HG02943 (cell line): Measurements from ENCODE around the gene HOXB7.

Experiments
- ATAC-seq: cut with Tn5 transposase; IDR thresholded peaks from one replicate; pipeline ENCODE4 v1.9.1; 2021; ENCODE audit warnings: mild to moderate bottlenecking, low read depth, moderate library complexity; ENCODE audit not compliant: unreplicated experiment

HOXB7 gene

DNA sequence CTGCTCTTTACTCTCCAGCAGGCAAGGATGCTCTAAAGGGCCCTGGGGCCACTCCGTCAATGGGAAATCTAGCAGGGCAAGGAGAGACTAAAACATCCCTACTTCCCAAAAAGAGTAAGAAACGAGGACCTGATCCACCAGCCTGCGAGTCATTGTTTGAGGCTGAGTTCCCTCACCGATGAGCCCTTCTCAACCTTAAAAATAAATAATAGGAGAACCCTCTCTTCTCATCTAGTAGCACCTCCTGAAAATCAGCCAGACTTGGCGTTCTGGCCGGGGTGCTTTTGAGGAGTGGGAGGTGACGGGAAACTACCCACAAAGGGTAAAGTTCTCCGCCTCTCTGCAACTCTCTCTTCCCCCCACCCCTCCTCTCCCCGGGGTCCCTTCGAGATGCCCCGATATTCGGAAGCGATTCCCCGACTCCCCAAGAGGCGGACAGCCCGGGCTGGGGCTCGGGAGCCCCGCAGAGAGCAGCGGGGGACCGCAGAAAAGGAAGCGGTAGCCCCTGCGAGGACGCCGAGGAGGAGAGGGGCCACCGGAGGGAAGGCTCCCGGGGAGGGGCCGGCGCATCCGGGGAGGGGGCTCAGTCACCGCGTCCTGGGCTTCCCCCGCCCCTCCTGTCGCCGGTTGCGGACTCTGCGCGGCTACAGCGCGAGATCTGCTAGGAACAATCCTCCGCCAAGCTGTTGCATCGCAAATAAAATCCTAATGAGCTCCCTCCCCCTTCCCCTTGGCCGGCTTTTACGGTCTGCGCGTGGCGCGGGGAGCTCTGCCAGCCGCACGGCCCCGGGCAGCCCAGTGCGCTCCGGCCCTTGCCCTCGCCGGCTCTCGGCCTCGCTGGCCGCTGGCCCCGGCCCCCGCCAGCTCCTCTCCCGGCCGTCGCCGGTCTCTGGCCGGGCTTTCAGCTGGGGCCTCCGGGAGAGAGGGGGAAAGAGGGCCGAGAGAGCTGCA is 14.0 kb upstream of the HOXB7 start:
- ATAC-seq, result no peak

DNA sequence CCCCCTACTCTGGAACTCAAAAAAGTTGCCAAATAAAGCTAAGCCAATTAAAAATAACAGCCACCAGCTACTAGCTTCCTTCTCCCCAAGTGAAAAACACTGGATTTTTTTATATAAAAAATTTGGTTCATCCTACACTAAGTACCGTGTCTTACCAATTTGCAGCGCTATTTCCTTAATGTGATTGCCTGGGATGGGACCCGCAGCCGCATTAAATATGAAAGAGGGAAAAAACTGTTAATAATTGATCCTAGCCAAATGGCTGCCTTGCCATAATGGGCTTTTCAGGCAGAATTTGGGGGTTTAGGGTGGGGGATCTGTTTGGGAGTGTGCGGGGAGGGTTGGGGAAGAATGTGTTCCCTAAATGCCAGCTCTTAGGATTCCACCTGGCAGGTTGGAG is 13.3 kb upstream of the HOXB7 start:
- ATAC-seq, result no peak

DNA sequence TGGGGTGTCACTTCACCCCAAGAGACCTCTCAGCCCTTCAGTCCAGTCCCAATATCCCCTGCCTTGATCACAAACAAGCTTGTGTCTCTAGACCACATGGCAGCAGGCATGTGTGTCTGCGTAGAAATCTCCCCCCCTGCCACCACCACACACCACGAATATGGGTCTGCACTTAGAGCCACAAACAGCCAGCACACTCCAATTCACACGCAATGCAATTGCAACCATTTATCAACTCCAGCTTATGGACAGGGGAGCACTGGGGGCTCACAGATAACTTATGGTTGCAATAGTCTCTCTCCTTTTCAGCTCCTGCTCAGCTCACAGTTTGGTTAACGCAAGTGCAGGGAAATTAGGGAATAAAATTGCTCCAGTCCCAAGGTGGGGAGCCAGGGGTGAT is 12.8 kb upstream of the HOXB7 start:
- no peak for ATAC-seq

DNA sequence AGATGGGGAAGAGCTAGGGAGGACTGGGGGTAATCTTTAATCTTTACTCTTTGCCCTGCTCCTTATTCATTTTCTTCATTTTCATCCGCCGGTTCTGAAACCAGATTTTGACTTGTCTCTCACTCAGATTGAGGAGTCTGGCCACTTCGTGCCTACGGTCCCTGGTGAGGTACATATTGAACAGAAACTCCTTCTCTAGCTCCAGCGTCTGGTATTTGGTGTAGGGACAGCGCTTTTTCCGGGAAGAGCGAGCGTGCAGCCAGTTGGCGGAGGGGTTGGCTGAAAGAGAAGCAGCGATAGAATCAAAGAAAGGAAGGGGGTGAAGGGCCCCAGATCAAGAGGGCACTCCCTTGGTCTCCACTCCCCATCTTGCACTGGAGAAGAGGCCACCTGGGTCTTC is 12.0 kb upstream of the HOXB7 start:
- no peak for ATAC-seq

DNA sequence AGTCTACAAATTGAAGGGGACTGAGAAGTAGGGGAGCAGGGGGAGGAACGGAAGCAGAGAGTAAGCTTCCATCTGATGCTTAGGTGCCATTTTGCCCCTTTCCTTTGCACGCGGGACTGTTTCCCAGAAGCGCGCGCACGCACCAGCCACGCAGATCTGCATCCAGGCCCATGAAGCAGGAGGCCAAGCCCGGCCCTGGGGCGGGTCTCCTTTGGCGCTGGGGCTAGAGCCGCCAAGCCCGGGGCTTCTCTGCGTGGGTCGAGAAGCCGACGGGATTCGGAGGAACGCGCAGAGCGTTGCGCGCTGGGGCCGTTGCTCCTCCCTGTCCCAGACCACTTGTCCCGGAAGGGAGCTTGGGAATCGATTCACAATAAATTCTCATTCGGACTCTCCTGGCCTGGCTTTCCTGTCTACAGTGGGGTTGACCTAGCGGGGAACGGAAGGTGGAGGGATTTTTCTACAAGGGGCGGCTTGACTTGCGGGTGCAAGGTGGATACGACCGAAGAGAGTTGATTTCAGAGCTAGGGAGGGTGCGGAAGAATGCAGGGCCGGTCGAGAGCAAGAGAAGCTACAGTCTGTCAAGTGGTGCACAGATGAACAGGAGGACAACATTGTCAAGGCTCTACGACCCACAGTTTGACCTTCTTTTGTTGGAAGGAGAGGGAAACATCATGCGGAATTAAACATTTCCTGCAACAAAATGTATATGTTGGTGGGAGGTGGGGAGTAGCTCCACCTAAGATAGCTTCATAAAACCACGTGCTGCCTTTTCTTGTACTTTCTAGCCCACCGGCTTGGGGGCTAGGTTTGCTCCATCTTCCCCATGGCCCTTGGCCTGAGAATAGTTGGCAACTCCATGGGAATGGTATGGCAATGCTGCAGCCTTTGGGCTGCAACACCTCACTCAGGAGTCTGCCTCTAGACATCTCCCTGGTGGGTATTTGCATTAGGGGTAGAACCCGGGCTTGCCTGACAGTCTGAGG is 10.9 kb upstream of the HOXB7 start:
- no peak for ATAC-seq

DNA sequence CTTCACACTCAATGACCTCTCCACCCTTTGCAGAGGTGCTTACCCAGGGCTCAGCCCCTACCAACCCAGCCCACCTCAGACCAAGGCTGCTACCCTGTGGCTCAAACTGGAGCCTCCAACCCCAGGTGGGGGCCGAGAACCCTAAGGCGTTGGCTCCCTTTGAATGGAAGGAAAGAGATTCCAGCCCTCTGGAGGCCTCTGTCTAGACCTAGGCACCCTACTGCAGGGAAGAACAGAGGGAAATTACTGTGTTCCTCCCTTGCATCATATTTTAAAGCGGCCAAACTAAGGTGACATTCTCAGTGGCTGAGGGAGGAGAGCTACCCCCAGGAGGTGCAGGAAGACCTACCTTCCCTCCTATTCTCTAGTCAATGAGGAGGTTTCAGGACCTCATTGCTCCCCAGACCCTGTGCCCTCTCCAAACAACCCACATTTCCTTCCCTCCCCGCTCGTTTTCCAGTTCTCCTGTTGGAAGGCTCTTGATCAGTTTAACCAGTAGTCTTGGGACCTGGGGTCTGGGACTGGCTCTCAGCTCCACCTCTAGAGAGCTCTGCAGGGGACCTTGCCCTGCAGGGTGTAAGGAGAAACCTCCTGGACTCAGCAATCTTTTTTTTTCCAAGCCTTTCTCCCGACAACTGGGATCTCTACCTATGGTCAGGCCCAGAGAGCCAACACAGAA is 9.8 kb upstream of the HOXB7 start:
- ATAC-seq, result no peak

DNA sequence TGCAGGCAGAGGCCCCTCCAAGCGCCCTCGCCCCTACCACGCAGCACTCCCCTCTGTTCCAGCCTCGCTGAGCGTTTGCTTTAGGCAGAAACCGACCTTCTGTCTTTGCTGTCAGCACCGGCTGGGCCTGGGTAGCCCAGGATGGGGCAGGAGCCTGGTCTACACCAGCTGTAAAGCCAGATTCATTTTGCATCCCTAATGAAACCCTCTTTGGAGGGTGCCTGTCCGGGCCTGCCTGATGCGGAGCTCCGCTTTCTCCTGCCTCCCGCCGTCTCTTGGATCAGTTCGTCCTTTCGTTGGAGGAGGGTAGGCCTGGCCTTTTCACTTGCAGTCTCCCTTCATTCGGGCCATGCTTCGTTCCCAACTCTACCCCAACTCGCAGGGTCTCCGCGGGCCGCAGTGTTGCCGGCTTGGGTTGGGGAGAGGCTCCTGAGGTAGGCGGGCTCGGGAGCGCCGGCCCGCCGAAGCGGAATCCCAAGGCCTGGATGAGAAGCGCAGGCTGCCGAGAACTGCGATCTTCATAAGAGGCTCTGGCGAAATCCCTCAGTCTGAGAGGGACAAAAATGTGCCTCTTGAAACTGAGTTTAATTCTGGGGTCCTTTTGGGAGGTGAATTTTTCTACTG is 9.1 kb upstream of the HOXB7 start:
- ATAC-seq, result no peak

DNA sequence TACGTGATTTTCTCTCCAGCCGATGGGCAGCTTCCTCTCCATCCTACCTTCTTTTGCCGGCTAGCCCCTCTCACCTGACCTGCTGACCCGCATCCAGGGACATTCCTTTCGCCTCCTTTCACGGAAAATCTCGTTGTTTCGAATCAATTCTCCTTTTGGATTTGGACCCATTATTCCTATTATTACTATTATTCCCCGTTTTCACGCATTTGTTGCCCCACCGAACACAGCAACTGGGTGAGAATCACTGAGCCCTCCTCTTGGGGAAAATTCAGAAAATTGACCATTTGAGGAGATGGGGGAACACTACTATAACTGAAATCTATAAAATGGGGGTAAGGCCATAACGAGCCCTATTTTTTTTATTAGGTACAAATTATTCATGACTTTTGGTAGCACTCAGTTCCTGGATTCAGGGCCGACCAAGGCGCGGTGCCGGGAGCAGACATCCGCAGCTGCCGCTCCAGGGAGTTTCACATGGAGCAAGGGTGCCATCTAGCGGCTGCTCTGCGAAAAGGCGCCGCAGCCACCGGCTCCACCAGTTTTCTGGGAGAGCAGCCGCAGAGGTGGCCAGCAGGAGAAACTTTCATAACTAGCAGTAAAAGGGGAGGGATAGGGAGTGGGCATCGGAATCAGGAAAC is 7.6 kb upstream of the HOXB7 start:
- ATAC-seq, result no peak

DNA sequence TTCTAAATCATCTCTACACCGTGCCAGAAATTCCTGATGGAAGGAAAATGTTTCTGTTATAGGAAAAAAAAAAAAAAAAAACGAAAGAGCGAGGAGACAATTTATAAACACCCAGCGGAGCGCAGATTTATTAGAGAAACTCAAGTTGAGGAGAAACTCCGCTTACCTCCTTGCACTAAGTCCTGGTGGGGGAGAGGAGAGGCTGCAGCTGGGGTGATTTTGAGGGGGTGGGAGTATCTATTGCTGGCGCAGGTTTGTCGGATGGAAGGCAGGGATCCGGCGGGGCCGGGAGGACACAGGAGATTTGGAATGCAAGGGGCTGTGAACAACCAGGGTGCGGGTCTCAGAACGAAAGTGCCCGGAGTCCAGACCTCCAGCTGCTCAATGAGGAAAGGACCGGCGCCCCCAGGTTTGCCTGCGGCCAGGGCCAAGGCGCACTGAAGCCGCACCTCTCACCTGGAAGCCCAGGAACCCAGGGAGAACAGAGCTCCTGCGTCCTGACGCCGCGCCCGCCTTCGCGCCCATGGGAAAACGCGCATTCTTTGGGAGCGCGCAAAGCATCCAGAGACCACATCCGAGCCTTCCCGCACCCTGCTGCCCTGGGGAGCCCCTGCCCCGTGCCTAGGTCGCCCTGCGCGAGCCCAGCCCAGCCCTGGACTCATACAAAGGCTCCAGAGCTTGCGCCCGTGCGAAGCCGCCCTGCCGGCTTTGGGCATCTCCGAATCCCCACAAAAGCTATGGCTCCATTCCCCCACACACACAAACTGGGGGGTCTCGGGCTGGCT is 6.8 kb upstream of the HOXB7 start:
- ATAC-seq, result no peak

DNA sequence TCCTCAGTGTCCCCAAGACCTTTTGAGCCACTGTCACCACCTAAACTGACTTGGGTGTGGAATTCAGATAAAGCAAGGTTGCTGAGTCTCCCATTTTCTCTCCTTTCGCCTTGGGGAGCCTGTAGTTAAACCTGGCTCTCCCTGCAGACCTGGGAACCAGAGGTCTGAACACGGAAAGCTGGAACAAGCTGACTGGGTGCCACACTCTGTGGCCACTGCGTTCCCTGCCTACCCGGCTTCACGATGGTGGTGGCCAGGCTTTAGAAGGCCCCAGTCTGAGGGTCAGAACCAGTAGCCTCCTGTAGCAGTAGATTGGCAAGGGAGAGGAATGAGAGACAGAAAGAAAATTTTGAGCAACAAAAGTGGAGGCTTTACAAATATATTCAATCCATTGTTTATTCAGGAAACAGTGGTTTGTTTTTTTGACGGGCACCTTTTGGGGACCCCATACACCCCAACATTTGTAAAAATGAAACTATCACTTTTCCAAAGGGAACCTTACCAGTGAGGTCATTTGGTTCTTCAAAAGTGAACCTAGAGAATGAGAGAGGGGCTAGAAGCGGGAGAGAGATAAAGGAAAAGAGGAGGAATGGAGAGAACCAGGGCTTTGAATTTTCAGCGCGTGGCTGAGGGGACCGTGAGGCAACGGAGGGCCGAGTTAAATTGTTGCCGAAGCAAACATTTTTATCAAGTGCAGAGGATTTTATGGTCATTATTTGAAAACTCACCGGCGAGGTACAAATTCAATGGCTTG is 6.1 kb upstream of the HOXB7 start:
- no peak for ATAC-seq

DNA sequence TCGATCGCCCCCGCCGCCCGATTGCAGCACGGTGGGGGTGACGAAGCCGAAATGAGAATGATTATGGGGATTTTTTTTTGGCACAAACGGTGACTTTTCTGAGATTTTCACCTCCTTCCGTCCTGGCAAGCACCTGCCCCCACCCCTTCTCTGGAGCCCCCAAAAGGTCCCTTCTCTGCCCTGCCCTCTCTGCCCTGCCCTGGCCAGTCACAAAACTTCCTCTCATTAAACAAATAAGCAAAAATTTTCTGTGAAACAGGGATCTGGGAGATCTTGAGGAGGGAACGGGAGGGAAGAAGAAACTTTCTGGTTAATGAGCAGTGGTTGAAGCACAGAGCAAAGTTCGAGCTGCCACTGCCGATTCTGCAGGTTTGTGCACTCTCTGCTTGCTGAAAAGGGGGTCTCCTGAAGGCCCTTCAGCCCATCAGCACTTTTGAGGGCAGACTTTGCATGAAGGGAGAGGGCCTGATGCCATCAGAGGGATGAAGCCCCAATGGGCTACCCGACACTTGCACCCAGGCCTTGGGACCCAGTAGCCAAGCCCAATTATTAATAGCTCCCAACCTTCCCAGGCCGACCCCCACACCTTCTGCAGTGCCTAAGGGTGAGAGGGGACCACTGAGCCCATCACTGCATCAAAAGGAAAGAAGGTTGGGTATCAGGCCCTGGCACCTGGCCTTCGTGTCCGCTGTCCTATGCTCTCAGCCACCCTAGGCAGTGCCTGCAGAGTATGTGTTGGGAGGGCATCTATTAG is 5.3 kb upstream of the HOXB7 start:
- ATAC-seq, result no peak

DNA sequence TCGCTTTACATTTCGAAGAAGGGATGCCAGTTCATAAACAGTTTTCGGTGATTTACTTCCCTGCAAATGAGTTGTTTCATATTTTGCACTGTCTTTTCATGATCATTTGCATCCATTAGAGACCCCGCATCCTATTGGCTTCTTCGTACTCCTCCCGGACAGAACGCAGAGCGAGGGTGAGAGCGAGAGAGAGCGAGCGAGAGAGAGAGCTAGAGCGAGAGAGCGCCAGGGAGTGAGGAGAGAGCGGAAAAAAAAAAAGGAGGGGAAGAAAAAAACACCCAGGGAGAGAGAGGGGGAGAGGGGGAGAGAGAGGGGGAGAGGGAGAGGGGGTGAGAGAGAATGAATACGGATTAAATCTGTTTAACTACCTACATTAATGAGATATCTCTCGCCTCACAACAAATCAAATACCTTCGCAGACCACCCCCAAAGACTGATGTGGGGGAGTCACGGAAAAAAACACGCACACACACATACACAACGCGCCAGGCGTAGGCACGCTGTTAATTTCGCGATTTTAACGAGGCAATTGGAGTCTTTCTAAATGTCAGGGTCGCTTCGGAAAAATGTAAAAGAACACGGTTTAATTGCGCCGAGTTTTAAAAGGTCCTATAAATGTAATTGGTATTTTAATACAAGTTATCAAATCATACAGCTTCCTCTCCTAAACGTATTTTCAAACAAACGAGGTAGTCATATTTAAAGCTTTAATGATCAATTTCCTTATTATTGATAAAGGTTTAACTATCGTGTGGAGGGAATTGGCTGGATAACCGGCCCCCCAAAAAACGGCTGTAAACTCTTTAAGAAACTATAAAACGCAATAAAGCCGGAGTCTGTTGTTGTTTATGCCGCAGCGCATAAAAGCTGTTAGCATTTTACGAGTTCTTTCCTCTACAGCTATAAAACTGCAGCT is 4.5 kb upstream of the HOXB7 start, which contains the start of gene HOXB8:
TSS of gene HOXB8 (minus strand) at position 246 of the 916 bp plus-strand sequence. CDS start 588 bp downstream, outside the sequence.
- no peak for ATAC-seq

DNA sequence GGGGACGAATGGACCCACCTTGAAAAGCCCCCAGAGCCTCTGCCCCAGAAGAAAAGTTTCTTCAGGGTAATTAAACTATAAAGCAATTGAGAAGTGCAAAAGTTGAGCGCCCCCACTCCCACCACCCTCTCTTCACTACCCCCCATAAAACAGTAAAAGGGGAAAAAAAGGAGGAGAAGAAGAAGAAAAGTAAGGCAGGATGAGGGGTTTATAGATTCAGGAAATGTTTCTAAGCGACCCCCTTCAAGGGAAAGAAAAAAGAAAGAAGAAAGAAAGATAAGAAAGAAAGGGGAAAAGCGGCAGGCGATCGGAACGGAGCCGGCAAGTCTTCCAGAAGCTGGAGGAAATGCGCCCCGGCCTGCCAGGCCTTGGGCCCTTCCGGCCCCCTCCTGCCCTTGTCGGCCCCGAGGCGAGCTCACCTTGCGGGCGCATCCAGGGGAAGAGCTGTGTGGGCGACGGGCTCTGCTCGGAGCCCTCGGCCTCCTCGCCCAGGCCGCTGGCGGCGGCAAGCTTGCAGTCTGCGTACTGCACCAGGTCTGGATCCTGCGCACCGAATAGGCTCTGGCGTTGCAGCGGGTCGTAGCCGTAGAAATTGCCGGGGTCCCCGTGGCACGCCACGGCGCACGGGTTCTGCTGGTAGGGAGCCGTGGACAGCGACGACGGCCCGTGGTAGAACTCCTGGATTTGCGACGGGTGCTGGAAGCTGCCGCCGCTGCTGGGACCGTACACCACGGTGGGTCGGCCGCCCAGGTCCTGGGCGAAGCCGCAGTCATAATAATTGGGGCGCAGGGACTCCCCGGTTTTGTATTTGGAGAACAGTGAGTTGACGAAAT is 3.3 kb upstream of the HOXB7 start:
- no peak for ATAC-seq

DNA sequence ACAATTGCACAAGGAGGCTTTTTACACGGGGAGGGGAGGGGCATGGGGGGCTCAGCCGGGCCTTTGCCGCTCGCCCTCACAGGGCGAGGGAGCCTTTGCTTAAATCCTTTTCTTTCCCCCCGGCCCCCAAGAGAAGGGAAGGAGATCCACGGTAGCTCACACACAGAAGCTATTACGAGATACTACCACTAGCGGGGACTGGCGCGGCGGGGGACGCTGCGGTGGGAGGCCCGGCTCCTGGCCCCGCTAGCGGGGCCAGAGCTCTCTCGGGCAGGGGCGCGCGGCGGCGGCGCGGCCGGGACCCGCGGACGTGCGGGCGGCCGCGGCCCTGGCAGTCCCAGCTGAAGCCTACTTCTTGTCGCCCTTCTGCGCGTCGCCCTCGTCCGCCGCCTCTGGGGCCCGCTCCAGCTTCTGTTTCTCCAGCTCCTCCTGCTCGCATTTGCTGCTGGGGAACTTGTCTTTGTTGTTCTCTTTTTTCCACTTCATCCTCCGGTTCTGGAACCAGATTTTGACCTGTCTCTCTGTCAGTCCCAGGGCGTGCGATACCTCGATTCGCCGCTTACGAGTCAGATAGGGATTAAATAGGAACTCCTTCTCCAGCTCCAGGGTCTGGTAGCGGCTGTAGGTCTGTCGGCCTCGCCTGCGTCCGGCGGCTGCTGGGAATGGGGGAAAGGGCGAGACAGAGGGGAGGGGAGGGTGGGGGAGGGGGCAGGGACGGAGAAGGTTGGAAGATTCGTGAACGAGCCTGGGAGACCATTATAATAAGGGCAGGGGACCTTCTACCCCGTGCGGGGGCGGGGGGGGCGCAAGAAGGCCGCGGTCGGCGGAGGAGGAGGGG is 2.3 kb upstream of the HOXB7 start:
- ATAC-seq, result no peak

DNA sequence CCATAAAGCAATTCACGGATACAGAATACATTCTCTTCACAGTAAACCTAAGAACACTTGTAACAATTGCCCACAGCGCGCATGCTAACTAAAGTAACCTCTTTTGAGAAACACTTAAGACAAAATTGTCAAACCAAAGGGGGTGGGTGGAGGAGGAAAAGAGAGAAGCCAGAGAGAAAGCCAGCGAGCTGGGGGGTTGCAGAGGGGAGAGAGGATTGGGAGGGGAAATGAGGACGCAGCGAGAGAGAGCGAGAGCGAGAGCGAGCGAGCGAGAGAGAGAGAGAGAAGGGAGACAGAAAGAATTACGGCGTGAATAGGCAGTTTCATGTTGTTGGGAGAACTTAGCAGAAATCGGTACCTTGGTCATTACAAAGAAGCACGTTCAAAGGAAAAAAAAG is 1.6 kb upstream of the HOXB7 start:
- no peak for ATAC-seq
